K562 (cell line): ENCODE measurements around the gene DCAF4.

Experiments
- EZH2 ChIP-seq: IDR thresholded peaks from 2 replicates; pipeline ENCODE4 v1.6.1; 2012; ENCODE audit warnings: low read depth, mild to moderate bottlenecking, inconsistent platforms, low read length, borderline replicate concordance
- POLR2A ChIP-seq: fragments of 450-650 bp; conservative IDR thresholded peaks from 2 replicates; pipeline ENCODE4 v1.6.1; 2016
- POLR2AphosphoS5 ChIP-seq: IDR thresholded peaks from 2 replicates; pipeline ENCODE4 v1.6.1; 2011; ENCODE audit warnings: mild to moderate bottlenecking, low read depth, low read length, moderate library complexity; ENCODE audit not compliant: control insufficient read depth, insufficient read depth
- RUNX1 ChIP-seq: sonication (generic); IDR thresholded peaks from 2 replicates; pipeline ENCODE4 v1.6.1; 2016; ENCODE audit warnings: antibody characterized with exemption, low read depth
- TCF7 ChIP-seq: sonication (generic); IDR thresholded peaks from 2 replicates; pipeline ENCODE4 v1.6.1; 2016; ENCODE audit warnings: antibody characterized with exemption, borderline replicate concordance
- VEZF1 ChIP-seq: fragments of 200-800 bp; sonication (Bioruptor generic); IDR thresholded peaks from 2 replicates; pipeline ENCODE4 v1.6.1; 2017; ENCODE audit warnings: missing genetic modification characterization, missing compliant biosample characterization
- YY1 ChIP-seq, 3 experiments: IDR thresholded peaks; 2 replicates each; pipeline ENCODE4 v1.6.1; 2011; ENCODE audit warnings: low read length in 2 of 3, mild to moderate bottlenecking in 2 of 3, moderate library complexity in 2 of 3, borderline replicate concordance in 1 of 3, control low read depth in 1 of 3, low read depth in 1 of 3; ENCODE audit not compliant: insufficient read depth in 3 of 3, insufficient replicate concordance in 2 of 3, control insufficient read depth in 1 of 3, insufficient read length in 1 of 3; ENCODE audit errors: extremely low read depth in 1 of 3
- ZKSCAN1 ChIP-seq: fragments of 150-350 bp; IDR thresholded peaks from 2 replicates; pipeline ENCODE4 v1.6.1; 2016; ENCODE audit warnings: low read depth, low read length
- ZNF121 ChIP-seq: sonication (generic); formaldehyde crosslinking; conservative IDR thresholded peaks from 2 replicates; pipeline ENCODE4 v1.8.0; 2022; ENCODE audit warnings: missing genetic modification reagents
- ZNF224 ChIP-seq: sonication (generic); formaldehyde crosslinking; IDR thresholded peaks from 2 replicates; pipeline ENCODE4 v1.8.0; 2022; ENCODE audit warnings: mild to moderate bottlenecking, missing genetic modification reagents
- TF ChIP-seq, protein P1 (sequence below), 3 experiments: IDR thresholded peaks in 2 of 3; conservative IDR thresholded peaks in 1 of 3; 2 replicates each; pipeline ENCODE4 v1.5.1; 2011 to 2012; ENCODE audit warnings: low read length in 3 of 3, mild to moderate bottlenecking in 3 of 3, control low read depth in 2 of 3, improper control_type of control experiment in 1 of 3, inconsistent platforms in 1 of 3, low read depth in 1 of 3, mixed read lengths in 1 of 3, moderate library complexity in 1 of 3; ENCODE audit not compliant: insufficient read depth in 2 of 3
- TF ChIP-seq, protein P2 (sequence below): fragments of 450-650 bp; formaldehyde crosslinking; IDR thresholded peaks from 2 replicates; pipeline ENCODE4 v1.4.0; 2022; ENCODE audit warnings: missing genetic modification characterization
- TF ChIP-seq, protein P3 (sequence below): sonication (generic); formaldehyde crosslinking; IDR thresholded peaks from 2 replicates; pipeline ENCODE4 v1.5.0; 2020; ENCODE audit warnings: missing genetic modification reagents

GRCh38 chr14:72889366-72889765 lies 36.9 kb upstream of the DCAF4 start:
- TF ChIP-seq EZH2, result no peak
- no peak for TF ChIP-seq ZNF224
- TF ChIP-seq ZKSCAN1, result no peak
- TF ChIP-seq POLR2AphosphoS5, result no peak
- no peak for TF ChIP-seq RUNX1
- TF ChIP-seq, protein P1, sequence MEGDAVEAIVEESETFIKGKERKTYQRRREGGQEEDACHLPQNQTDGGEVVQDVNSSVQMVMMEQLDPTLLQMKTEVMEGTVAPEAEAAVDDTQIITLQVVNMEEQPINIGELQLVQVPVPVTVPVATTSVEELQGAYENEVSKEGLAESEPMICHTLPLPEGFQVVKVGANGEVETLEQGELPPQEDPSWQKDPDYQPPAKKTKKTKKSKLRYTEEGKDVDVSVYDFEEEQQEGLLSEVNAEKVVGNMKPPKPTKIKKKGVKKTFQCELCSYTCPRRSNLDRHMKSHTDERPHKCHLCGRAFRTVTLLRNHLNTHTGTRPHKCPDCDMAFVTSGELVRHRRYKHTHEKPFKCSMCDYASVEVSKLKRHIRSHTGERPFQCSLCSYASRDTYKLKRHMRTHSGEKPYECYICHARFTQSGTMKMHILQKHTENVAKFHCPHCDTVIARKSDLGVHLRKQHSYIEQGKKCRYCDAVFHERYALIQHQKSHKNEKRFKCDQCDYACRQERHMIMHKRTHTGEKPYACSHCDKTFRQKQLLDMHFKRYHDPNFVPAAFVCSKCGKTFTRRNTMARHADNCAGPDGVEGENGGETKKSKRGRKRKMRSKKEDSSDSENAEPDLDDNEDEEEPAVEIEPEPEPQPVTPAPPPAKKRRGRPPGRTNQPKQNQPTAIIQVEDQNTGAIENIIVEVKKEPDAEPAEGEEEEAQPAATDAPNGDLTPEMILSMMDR (IDR thresholded peaks at IDR 0.05 in 2 of 3, conservative IDR thresholded peaks at IDR 0.05 in 1 of 3; ENCODE audit: insufficient read depth in 2 of 3, low read depth in 1 of 3, low read length in 3 of 3), result no peak
- TF ChIP-seq, protein P2, sequence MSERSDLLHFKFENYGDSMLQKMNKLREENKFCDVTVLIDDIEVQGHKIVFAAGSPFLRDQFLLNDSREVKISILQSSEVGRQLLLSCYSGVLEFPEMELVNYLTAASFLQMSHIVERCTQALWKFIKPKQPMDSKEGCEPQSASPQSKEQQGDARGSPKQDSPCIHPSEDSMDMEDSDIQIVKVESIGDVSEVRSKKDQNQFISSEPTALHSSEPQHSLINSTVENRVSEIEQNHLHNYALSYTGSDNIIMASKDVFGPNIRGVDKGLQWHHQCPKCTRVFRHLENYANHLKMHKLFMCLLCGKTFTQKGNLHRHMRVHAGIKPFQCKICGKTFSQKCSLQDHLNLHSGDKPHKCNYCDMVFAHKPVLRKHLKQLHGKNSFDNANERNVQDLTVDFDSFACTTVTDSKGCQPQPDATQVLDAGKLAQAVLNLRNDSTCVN (CRISPR knock-in tag), result no peak
- no peak for TF ChIP-seq POLR2A
- no peak for TF ChIP-seq YY1 (IDR thresholded peaks at IDR 0.05; ENCODE audit: borderline replicate concordance in 1 of 3, control insufficient read depth in 1 of 3, extremely low read depth in 1 of 3, insufficient read depth in 3 of 3, insufficient read length in 1 of 3, insufficient replicate concordance in 2 of 3, low read depth in 1 of 3, low read length in 2 of 3)
- no peak for TF ChIP-seq VEZF1 (CRISPR knock-in tag)
- TF ChIP-seq, protein P3, sequence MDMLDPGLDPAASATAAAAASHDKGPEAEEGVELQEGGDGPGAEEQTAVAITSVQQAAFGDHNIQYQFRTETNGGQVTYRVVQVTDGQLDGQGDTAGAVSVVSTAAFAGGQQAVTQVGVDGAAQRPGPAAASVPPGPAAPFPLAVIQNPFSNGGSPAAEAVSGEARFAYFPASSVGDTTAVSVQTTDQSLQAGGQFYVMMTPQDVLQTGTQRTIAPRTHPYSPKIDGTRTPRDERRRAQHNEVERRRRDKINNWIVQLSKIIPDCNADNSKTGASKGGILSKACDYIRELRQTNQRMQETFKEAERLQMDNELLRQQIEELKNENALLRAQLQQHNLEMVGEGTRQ (CRISPR knock-in tag), result no peak
- TF ChIP-seq TCF7, result no peak
- no peak for TF ChIP-seq ZNF121 (CRISPR knock-in tag)
